LNCAP (cell line): ENCODE results near the gene PARP2.

Experiments used
- CTCF ChIP-seq: fragments of 450-650 bp; IDR thresholded peaks from 2 replicates; pipeline ENCODE4 v1.5.1; 2017; ENCODE audit warnings: mild to moderate bottlenecking

PARP2 gene

GRCh38 chr14:20350282-20350681 lies 6.8 kb downstream of the PARP2 start:
- TF ChIP-seq CTCF: no peak

GRCh38 chr14:20350860-20351259 lies 7.4 kb downstream of the PARP2 start:
- no peak for TF ChIP-seq CTCF

GRCh38 chr14:20356422-20356821 lies 13.0 kb downstream of the PARP2 start:
- TF ChIP-seq CTCF: no peak

GRCh38 chr14:20365928-20366327 lies 22.5 kb downstream of the PARP2 start:
- TF ChIP-seq CTCF: no peak

- no peak for TF ChIP-seq CTCF
These were observed 29.4 kb downstream of the PARP2 start for GRCh38 chr14:20372796-20373195.

- no peak for TF ChIP-seq CTCF
These were observed 32.0 kb downstream of the PARP2 start for GRCh38 chr14:20375471-20375870.

GRCh38 chr14:20376071-20376588 lies 32.7 kb downstream of the PARP2 start:
- TF ChIP-seq CTCF: no peak

- no peak for TF ChIP-seq CTCF
These were observed 33.7 kb downstream of the PARP2 start for GRCh38 chr14:20377171-20377570.
